Smooth muscle cell (in vitro differentiated cells): ENCODE data around the gene GGTLC1. TPM values are rescaled to one million over a fixed set of nuclear protein-coding genes. Genes with fewer than 3 reads are reported as not detected.

Experiments used
- DNase-seq: peaks from one replicate; lab custom pipeline; 2025; ENCODE audit not compliant: unreplicated experiment; lab: John Stamatoyannopoulos, UW
- H2AFZ ChIP-seq: fragments of 200-600 bp; sonication (generic); 2 replicates; pipeline ENCODE4 v1.6.0; 2016; ENCODE audit warnings: antibody characterized with exemption, low read depth, mild to moderate bottlenecking
- H3F3A ChIP-seq: fragments of 200-600 bp; sonication (generic); 2 replicates; pipeline ENCODE4 v1.6.0; 2017; ENCODE audit warnings: antibody characterized with exemption, low read depth
- H3K27ac ChIP-seq: fragments of 200-600 bp; sonication (generic); 2 replicates; pipeline ENCODE4 v1.5.1; 2016; ENCODE audit warnings: low read depth, mild to moderate bottlenecking
- H3K27me3 ChIP-seq: fragments of 200-600 bp; sonication (generic); 2 replicates; pipeline ENCODE4 v1.6.1; 2016; ENCODE audit warnings: low read depth, mild to moderate bottlenecking
- H3K36me3 ChIP-seq: fragments of 200-600 bp; sonication (generic); 2 replicates; pipeline ENCODE4 v1.5.1; 2016; ENCODE audit warnings: low read depth
- H3K4me1 ChIP-seq: fragments of 200-600 bp; sonication (generic); 2 replicates; pipeline ENCODE4 v1.5.1; 2016; ENCODE audit warnings: low read depth
- H3K4me2 ChIP-seq: fragments of 200-600 bp; sonication (generic); 2 replicates; pipeline ENCODE4 v1.6.0; 2016; ENCODE audit warnings: mild to moderate bottlenecking
- H3K4me3 ChIP-seq: fragments of 200-600 bp; sonication (generic); 2 replicates; pipeline ENCODE4 v1.5.1; 2016; ENCODE audit warnings: mild to moderate bottlenecking
- H3K79me2 ChIP-seq: fragments of 200-600 bp; sonication (generic); 2 replicates; pipeline ENCODE4 v1.6.0; 2016; ENCODE audit warnings: low read depth, mild to moderate bottlenecking
- H3K9ac ChIP-seq: fragments of 200-600 bp; sonication (generic); 2 replicates; pipeline ENCODE4 v1.6.0; 2016; ENCODE audit warnings: low read depth
- H3K9me3 ChIP-seq: fragments of 200-600 bp; sonication (generic); replicated peaks from 2 replicates; pipeline ENCODE4 v1.5.1; 2016; ENCODE audit warnings: low read depth
- H4K20me1 ChIP-seq: fragments of 200-600 bp; sonication (generic); 2 replicates; pipeline ENCODE4 v1.6.0; 2016; ENCODE audit warnings: low read depth
- CTCF ChIP-seq: fragments of 200-600 bp; sonication (generic); IDR thresholded peaks from 2 replicates; pipeline ENCODE4 v1.5.1; 2017; ENCODE audit warnings: borderline replicate concordance, mild to moderate bottlenecking, antibody characterized with exemption; ENCODE audit not compliant: insufficient read depth, poor library complexity, severe bottlenecking
- WGBS: methylation state at CpG from one replicate; pipeline ENCODE4 v1.1.7; 2016; ENCODE audit warnings: low lambda C conversion rate; 5-methylcytosine and 5-hydroxymethylcytosine counted together
- polyA plus RNA-seq: library from polyadenylated mRNA; unstranded; fragments of >200 nt; fragmentation: Nextera tagmentation; extraction: Ambion mirVana; gene quantifications from 2 replicates; pipeline ENCODE4 v1.2.1, GENCODE V29; 2016
- total RNA-seq: library from RNA; depleted of rRNA; stranded (reverse); fragments of >200 nt; gene quantifications from 2 replicates; pipeline ENCODE4 v1.2.3, GENCODE V29; 2014

GGTLC1 gene
- total and polyA plus RNA-seq, 2 experiments from 2014 or later: not detected

DNA sequence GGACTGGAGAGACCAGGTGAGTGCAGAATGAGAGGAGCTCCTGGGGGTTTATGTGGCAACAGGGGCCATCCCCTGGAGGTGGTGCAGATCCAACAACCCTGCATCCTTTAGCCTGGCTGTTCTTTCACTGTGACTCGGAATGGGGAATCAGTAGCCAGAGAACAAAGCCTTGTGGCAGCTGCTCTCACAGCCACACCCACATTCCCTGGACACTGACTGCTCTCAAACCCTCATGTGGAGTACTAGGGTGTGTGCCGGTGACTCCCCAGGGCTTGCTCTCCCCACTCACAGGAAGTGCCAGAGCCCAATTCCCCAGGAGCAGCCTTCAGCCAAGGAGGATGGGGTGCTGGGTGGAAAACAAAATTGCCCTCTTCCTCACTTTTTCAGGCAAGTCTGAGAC is 30.2 kb upstream of the GGTLC1 start:
- Histone ChIP-seq H3K27me3 (peaks cover 2% of the 10 kb centered on the region), H3K27ac (no peak overlapping the region), H3K4me1 (no peaks in the 10 kb centered on the region), H4K20me1 (no peaks in the 10 kb centered on the region), H2AFZ (no peak overlapping the region), H3K4me3 (no peak overlapping the region), H3K79me2 (no peaks in the 10 kb centered on the region), H3F3A (no peaks in the 10 kb centered on the region), H3K36me3 (no peaks in the 10 kb centered on the region), H3K9ac (no peak overlapping the region), H3K4me2 (no peak overlapping the region), H3K9me3 (no peaks in the 10 kb centered on the region)
- TF ChIP-seq CTCF: no peak
- DNase-seq: no peak
- 77% methylated on average over 2 of the region's 2 CpGs for WGBS

DNA sequence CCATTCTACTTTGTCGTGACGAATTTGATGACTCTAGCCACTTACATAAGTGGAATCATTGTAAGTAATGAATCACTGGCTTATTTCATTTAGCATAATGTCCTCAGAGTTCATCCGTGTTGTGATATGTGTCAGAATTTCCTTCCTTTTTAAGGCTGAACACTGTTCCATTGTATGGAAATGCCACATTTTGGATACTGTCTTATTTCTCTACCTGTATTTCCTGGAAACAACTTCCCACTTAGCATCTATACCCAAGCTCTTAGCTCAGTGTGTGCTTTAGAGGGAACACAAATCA is 28.8 kb upstream of the GGTLC1 start:
- Histone ChIP-seq H3K4me2 (no peak overlapping the region), H4K20me1 (no peaks in the 10 kb centered on the region), H2AFZ (no peak overlapping the region), H3K9me3 (no peaks in the 10 kb centered on the region), H3K9ac (no peak overlapping the region), H3K36me3 (no peaks in the 10 kb centered on the region), H3K27ac (no peak overlapping the region), H3K79me2 (no peaks in the 10 kb centered on the region), H3K27me3 (peaks cover 2% of the 10 kb centered on the region), H3K4me3 (no peak overlapping the region), H3F3A (no peaks in the 10 kb centered on the region), H3K4me1 (no peaks in the 10 kb centered on the region)
- no peak for DNase-seq
- 84% methylated on average over 3 of the region's 3 CpGs for WGBS
- TF ChIP-seq CTCF: no peak

DNA sequence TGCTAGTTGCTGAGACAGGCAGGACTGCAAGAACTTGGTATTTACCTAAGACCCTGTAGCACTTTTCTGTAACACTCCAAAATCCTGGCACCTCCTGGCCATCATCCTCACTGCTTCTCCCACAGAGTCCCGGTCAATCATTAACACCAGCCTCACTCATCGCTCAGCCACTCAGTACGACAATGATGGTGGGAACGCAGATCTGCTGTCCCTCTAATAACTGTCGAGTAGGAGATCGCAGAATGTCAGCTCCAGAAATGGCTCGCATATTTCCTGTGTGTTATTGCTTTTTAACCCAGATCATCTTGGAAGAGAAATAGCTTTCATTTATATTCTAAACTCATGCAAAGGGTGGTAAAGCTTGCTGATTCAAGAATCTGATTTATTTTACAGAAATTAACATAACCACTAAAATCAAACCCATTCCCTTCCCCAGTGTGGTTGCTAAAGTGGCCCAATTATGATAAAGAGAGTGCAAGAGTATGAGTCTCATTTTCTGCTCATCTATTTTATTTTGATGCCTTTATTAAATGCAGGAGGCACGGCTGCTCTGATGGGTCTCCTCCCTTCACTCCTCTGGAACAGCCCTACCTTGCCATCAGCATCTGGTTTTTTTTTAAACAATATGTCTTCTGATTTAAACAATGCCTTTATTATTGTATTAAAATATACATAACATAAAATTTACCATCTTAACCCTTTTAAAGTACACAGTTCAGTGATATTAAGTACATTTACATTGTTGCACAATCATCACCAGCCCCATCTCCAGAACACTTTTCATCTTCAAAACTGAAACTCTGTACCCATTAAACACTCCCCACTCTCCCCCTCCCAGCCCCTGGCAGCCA is 28.3 kb upstream of the GGTLC1 start:
- TF ChIP-seq CTCF: no peak
- 90% methylated on average over 8 of the region's 8 CpGs for WGBS
- Histone ChIP-seq H3F3A (no peaks in the 10 kb centered on the region), H3K9me3 (no peaks in the 10 kb centered on the region), H3K27ac (no peak overlapping the region), H3K36me3 (no peaks in the 10 kb centered on the region), H3K79me2 (no peaks in the 10 kb centered on the region), H4K20me1 (no peaks in the 10 kb centered on the region), H3K4me3 (no peak overlapping the region), H2AFZ (no peak overlapping the region), H3K9ac (no peak overlapping the region), H3K27me3 (peaks cover 2% of the 10 kb centered on the region), H3K4me2 (no peak overlapping the region), H3K4me1 (no peaks in the 10 kb centered on the region)
- DNase-seq: no peak

DNA sequence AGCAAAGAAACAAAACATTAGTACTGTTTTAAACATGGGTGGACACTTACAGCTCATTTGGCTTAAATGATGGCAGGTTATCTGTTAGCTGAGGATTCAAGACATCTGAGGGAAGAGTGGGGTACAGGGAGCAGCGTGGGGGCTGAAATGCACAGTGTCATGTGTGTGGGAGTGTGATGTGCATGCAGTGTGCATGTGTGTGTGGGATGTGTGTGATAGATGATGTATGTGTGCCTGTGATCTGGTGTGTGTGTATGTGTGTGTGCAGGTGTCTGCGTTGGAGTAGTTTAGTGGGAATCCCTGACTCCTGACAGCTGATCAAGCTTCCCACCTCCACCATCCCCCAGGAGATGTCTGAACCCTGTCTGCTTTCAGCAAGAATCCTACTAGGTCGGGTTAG is 25.4 kb upstream of the GGTLC1 start:
- WGBS: 75% methylated on average over 2 of the region's 3 CpGs
- no peak for DNase-seq
- no peak for TF ChIP-seq CTCF
- Histone ChIP-seq H3K4me1 (no peaks in the 10 kb centered on the region), H4K20me1 (no peaks in the 10 kb centered on the region), H3K9ac (no peak overlapping the region), H3F3A (no peaks in the 10 kb centered on the region), H2AFZ (no peak overlapping the region), H3K36me3 (no peaks in the 10 kb centered on the region), H3K4me3 (no peak overlapping the region), H3K9me3 (no peaks in the 10 kb centered on the region), H3K27me3 (peaks cover 2% of the 10 kb centered on the region), H3K79me2 (no peaks in the 10 kb centered on the region), H3K27ac (no peak overlapping the region), H3K4me2 (no peak overlapping the region)
